Activated naive CD8-positive, alpha-beta T cell (primary cell): ENCODE results near the gene ZMIZ2.
A peak's percentile ranks its signal among the peaks of the same experiment; 100 is the strongest.
"Not testable (repeated sequence)": the region's sequence is repeated elsewhere in the genome, so short reads cannot be mapped to it uniquely, and the experiment has no call there.

ENCODE experiments used
- H3K27ac Mint-ChIP-seq: one replicate; pipeline ENCODE4 v1.8.0; 2021; ENCODE audit warnings: mixed read lengths
- H3K27me3 Mint-ChIP-seq: one replicate; pipeline ENCODE4 v1.8.0; 2021; ENCODE audit warnings: mixed read lengths
- H3K36me3 Mint-ChIP-seq: one replicate; pipeline ENCODE4 v1.8.0; 2021; ENCODE audit warnings: mixed read lengths
- H3K4me1 Mint-ChIP-seq: one replicate; pipeline ENCODE4 v1.8.0; 2021; ENCODE audit warnings: low read depth, mixed read lengths
- H3K4me3 Mint-ChIP-seq: one replicate; pipeline ENCODE4 v1.8.0; 2021; ENCODE audit warnings: mild to moderate bottlenecking, mixed read lengths
- H3K9me3 Mint-ChIP-seq: one replicate; pipeline ENCODE4 v1.8.0; 2021; ENCODE audit warnings: low read depth, mixed read lengths

The ZMIZ2 gene

GRCh38 chr7:44748045-44748947 lies at the start of gene ZMIZ2:
Gene ZMIZ2 (plus strand): TSS chr7:44748847. CDS start chr7:44756250, 7,403 bp downstream.
- peaks cover 40% of the 10 kb centered on the region for H3K4me1 Mint-ChIP-seq
- no peaks in the 10 kb centered on the region for H3K27me3 Mint-ChIP-seq
- peaks cover 5% of the 10 kb centered on the region for H3K36me3 Mint-ChIP-seq
- peak within 1 kb of the TSS; percentile 93 for H3K27ac Mint-ChIP-seq
- peak within 1 kb of the TSS; percentile 95 for H3K4me3 Mint-ChIP-seq
- H3K9me3 Mint-ChIP-seq: no peaks in the 10 kb centered on the region

GRCh38 chr7:44699598-44699997 lies 49.0 kb upstream of the ZMIZ2 start:
- Mint-ChIP-seq H3K36me3 (peaks cover 13% of the 10 kb centered on the region), H3K27ac (peak overlapping the region; percentile 46)
- H3K4me3 Mint-ChIP-seq, H3K27me3 Mint-ChIP-seq, H3K4me1 Mint-ChIP-seq, H3K9me3 Mint-ChIP-seq: not testable (repeated sequence)

- Mint-ChIP-seq H3K4me1 (no peaks in the 10 kb centered on the region), H3K27ac (peak overlapping the region; percentile 61), H3K4me3 (no peak overlapping the region), H3K36me3 (peaks cover 13% of the 10 kb centered on the region), H3K27me3 (no peaks in the 10 kb centered on the region), H3K9me3 (no peaks in the 10 kb centered on the region)
Measured at GRCh38 chr7:44700322-44700721, 48.3 kb upstream of the ZMIZ2 start.

- not testable (repeated sequence) for H3K4me3 Mint-ChIP-seq, H3K27ac Mint-ChIP-seq, H3K27me3 Mint-ChIP-seq, H3K9me3 Mint-ChIP-seq, H3K4me1 Mint-ChIP-seq
- H3K36me3 Mint-ChIP-seq: peaks cover 11% of the 10 kb centered on the region
Measured at GRCh38 chr7:44703391-44703790, 45.3 kb upstream of the ZMIZ2 start.

GRCh38 chr7:44703921-44704320 lies 44.7 kb upstream of the ZMIZ2 start:
- Mint-ChIP-seq H3K27ac (no peak overlapping the region), H3K4me3 (no peak overlapping the region), H3K4me1 (no peaks in the 10 kb centered on the region), H3K36me3 (peaks cover 11% of the 10 kb centered on the region), H3K9me3 (no peaks in the 10 kb centered on the region), H3K27me3 (no peaks in the 10 kb centered on the region)

- Mint-ChIP-seq H3K27me3 (no peaks in the 10 kb centered on the region), H3K4me1 (no peaks in the 10 kb centered on the region), H3K9me3 (no peaks in the 10 kb centered on the region), H3K4me3 (no peak overlapping the region), H3K36me3 (peaks cover 6% of the 10 kb centered on the region), H3K27ac (peak overlapping the region; percentile 34)
Measured at GRCh38 chr7:44705434-44705833, 43.2 kb upstream of the ZMIZ2 start.

- H3K4me3 Mint-ChIP-seq: no peak overlapping the region
- peaks cover 2% of the 10 kb centered on the region for H3K4me1 Mint-ChIP-seq
- peaks cover 5% of the 10 kb centered on the region for H3K36me3 Mint-ChIP-seq
- H3K9me3 Mint-ChIP-seq: no peaks in the 10 kb centered on the region
- H3K27me3 Mint-ChIP-seq: no peaks in the 10 kb centered on the region
- no peak overlapping the region for H3K27ac Mint-ChIP-seq
Measured at GRCh38 chr7:44706788-44707557, 41.7 kb upstream of the ZMIZ2 start.

GRCh38 chr7:44707558-44708230 lies 41.0 kb upstream of the ZMIZ2 start:
- Mint-ChIP-seq H3K27me3 (no peaks in the 10 kb centered on the region), H3K9me3 (no peaks in the 10 kb centered on the region), H3K4me3 (no peak overlapping the region), H3K4me1 (peaks cover 6% of the 10 kb centered on the region), H3K36me3 (peaks cover 5% of the 10 kb centered on the region), H3K27ac (no peak overlapping the region)

- Mint-ChIP-seq H3K4me1 (peaks cover 6% of the 10 kb centered on the region), H3K9me3 (no peaks in the 10 kb centered on the region), H3K27ac (peak overlapping the region; percentile 41), H3K4me3 (no peak overlapping the region), H3K27me3 (no peaks in the 10 kb centered on the region), H3K36me3 (peaks cover 2% of the 10 kb centered on the region)
Measured at GRCh38 chr7:44709011-44709915, 39.4 kb upstream of the ZMIZ2 start.

GRCh38 chr7:44709945-44710596 lies 38.6 kb upstream of the ZMIZ2 start:
- H3K36me3 Mint-ChIP-seq: peaks cover 2% of the 10 kb centered on the region
- peak overlapping the region; percentile 61 for H3K27ac Mint-ChIP-seq
- no peak overlapping the region for H3K4me3 Mint-ChIP-seq
- peaks cover 6% of the 10 kb centered on the region for H3K4me1 Mint-ChIP-seq
- H3K27me3 Mint-ChIP-seq: no peaks in the 10 kb centered on the region
- H3K9me3 Mint-ChIP-seq: no peaks in the 10 kb centered on the region

GRCh38 chr7:44711528-44711927 lies 37.1 kb upstream of the ZMIZ2 start:
- H3K27me3 Mint-ChIP-seq: no peaks in the 10 kb centered on the region
- H3K9me3 Mint-ChIP-seq: no peaks in the 10 kb centered on the region
- peaks cover 6% of the 10 kb centered on the region for H3K4me1 Mint-ChIP-seq
- no peaks in the 10 kb centered on the region for H3K36me3 Mint-ChIP-seq
- no peak overlapping the region for H3K4me3 Mint-ChIP-seq
- no peak overlapping the region for H3K27ac Mint-ChIP-seq

GRCh38 chr7:44712012-44712411 lies 36.6 kb upstream of the ZMIZ2 start:
- Mint-ChIP-seq H3K27ac (peak overlapping the region; percentile 1), H3K4me1 (peaks cover 6% of the 10 kb centered on the region), H3K9me3 (no peaks in the 10 kb centered on the region), H3K4me3 (no peak overlapping the region), H3K27me3 (no peaks in the 10 kb centered on the region), H3K36me3 (no peaks in the 10 kb centered on the region)

GRCh38 chr7:44713141-44713540 lies 35.5 kb upstream of the ZMIZ2 start:
- Mint-ChIP-seq H3K9me3 (no peaks in the 10 kb centered on the region), H3K4me3 (no peak overlapping the region), H3K27ac (no peak overlapping the region)

More at GRCh38 chr7:44713141-44713540, 35.5 kb upstream of the ZMIZ2 start:
- no peaks in the 10 kb centered on the region for H3K36me3 Mint-ChIP-seq
- H3K27me3 Mint-ChIP-seq: no peaks in the 10 kb centered on the region
- H3K4me1 Mint-ChIP-seq: peaks cover 6% of the 10 kb centered on the region
